CD4-positive, alpha-beta T cell treated with Interleukin-4 for 1 hour (primary cell): ENCODE measurements around the gene DOCK4.

Source experiments
- DNase-seq, 2 donors: peaks; one replicate each; pipeline ENCODE4 v3.0.0-alpha.2; 2020 to 2022

DOCK4 gene

GRCh38 chr7:112186300-112186699 lies 19.9 kb downstream of the DOCK4 start:
- no peak for DNase-seq

GRCh38 chr7:112185005-112185834 lies 21.0 kb downstream of the DOCK4 start:
- no peak for DNase-seq

GRCh38 chr7:112184455-112184854 lies 21.7 kb downstream of the DOCK4 start:
- DNase-seq, result no peak

- no peak for DNase-seq
Observed at GRCh38 chr7:112183266-112183665, 22.9 kb downstream of the DOCK4 start.

GRCh38 chr7:112182749-112183148 lies 23.4 kb downstream of the DOCK4 start:
- no peak for DNase-seq

GRCh38 chr7:112180223-112180622 lies 26.0 kb downstream of the DOCK4 start:
- no peak for DNase-seq

GRCh38 chr7:112176693-112177415 lies 29.3 kb downstream of the DOCK4 start:
- no peak for DNase-seq

- DNase-seq, result no peak
Observed at GRCh38 chr7:112176241-112176640, 30.0 kb downstream of the DOCK4 start.

GRCh38 chr7:112174192-112174591 lies 32.0 kb downstream of the DOCK4 start:
- DNase-seq, result no peak

GRCh38 chr7:112173568-112173905 lies 32.7 kb downstream of the DOCK4 start:
- no peak for DNase-seq

GRCh38 chr7:112172870-112173567 lies 33.2 kb downstream of the DOCK4 start:
- no peak for DNase-seq

- DNase-seq, result no peak
Observed at GRCh38 chr7:112171673-112172072, 34.5 kb downstream of the DOCK4 start.

GRCh38 chr7:112168915-112169314 lies 37.3 kb downstream of the DOCK4 start:
- DNase-seq, result no peak

GRCh38 chr7:112167147-112167546 lies 39.1 kb downstream of the DOCK4 start:
- no peak for DNase-seq

GRCh38 chr7:112162784-112163506 lies 43.3 kb downstream of the DOCK4 start:
- no peak for DNase-seq

GRCh38 chr7:112162142-112162766 lies 43.9 kb downstream of the DOCK4 start:
- DNase-seq, result no peak

- DNase-seq, result no peak
Observed at GRCh38 chr7:112161253-112162141, 44.7 kb downstream of the DOCK4 start.

GRCh38 chr7:112160771-112161150 lies 45.4 kb downstream of the DOCK4 start:
- DNase-seq, result no peak

GRCh38 chr7:112160130-112160770 lies 45.9 kb downstream of the DOCK4 start:
- no peak for DNase-seq

GRCh38 chr7:112159351-112159750 lies 46.8 kb downstream of the DOCK4 start:
- no peak for DNase-seq

- no peak for DNase-seq
Observed at GRCh38 chr7:112157072-112157471, 49.1 kb downstream of the DOCK4 start.
